ENCODE data around the gene DCLK1. TPM values are rescaled to one million over a fixed set of nuclear protein-coding genes. Genes with fewer than 3 reads are reported as not detected.

Gene DCLK1
- polyA plus RNA-seq, 6 donors from 2014 or later: not detected

- Mint-ChIP-seq H3K27ac (no peak overlapping the region), H3K36me3 (no peaks in the 10 kb centered on the region), H3K4me1 (no peaks in the 10 kb centered on the region), H3K9me3 (peaks cover 0 to 4% (median 0%) of the 10 kb centered on the region in 7 donors), H3K27me3 (peaks cover 0 to 12% (median 3%) of the 10 kb centered on the region in 3 donors), H3K4me3 (no peak overlapping the region)
- DNase-seq (no peak), ATAC-seq (ENCODE audit: low read depth in 2 of 2) (no peak)
Observed at GRCh38 chr13:35917942-35918645, 213.1 kb downstream of the DCLK1 start.

- Mint-ChIP-seq H3K4me3 (no peak overlapping the region), H3K27me3 (peaks cover 0 to 12% (median 3%) of the 10 kb centered on the region in 3 donors), H3K4me1 (no peaks in the 10 kb centered on the region), H3K27ac (peak overlapping the region in 1 of 6 donors; percentile 18), H3K36me3 (no peaks in the 10 kb centered on the region), H3K9me3 (peaks cover 0 to 5% (median 2%) of the 10 kb centered on the region in 7 donors)
- ATAC-seq (ENCODE audit: low read depth in 2 of 2) (no peak), DNase-seq (no peak)
Observed at GRCh38 chr13:35917252-35917941, 213.8 kb downstream of the DCLK1 start.

GRCh38 chr13:35916146-35916545, 215.0 kb downstream of the DCLK1 start:
- DNase-seq: no peak
- H3K36me3 Mint-ChIP-seq: no peaks in the 10 kb centered on the region
- H3K27me3 Mint-ChIP-seq: peaks cover 0 to 9% (median 3%) of the 10 kb centered on the region in 3 donors
- H3K4me3 Mint-ChIP-seq: no peak overlapping the region
- ATAC-seq (ENCODE audit: low read depth in 2 of 2): no peak
- no peak overlapping the region for H3K27ac Mint-ChIP-seq
- H3K4me1 Mint-ChIP-seq: no peaks in the 10 kb centered on the region
- H3K9me3 Mint-ChIP-seq: peaks cover 0 to 14% (median 3%) of the 10 kb centered on the region in 7 donors

GRCh38 chr13:35914662-35915061, 216.5 kb downstream of the DCLK1 start:
- no peaks in the 10 kb centered on the region for H3K4me1 Mint-ChIP-seq
- no peak overlapping the region for H3K27ac Mint-ChIP-seq
- no peaks in the 10 kb centered on the region for H3K36me3 Mint-ChIP-seq
- ATAC-seq (ENCODE audit: low read depth in 2 of 2) (no peak), DNase-seq (no peak)
- peaks cover 0 to 3% (median 0%) of the 10 kb centered on the region in 3 donors for H3K27me3 Mint-ChIP-seq
- H3K9me3 Mint-ChIP-seq: peaks cover 0 to 14% (median 2%) of the 10 kb centered on the region in 7 donors
- H3K4me3 Mint-ChIP-seq: no peak overlapping the region

- Mint-ChIP-seq H3K4me3 (no peak overlapping the region), H3K27ac (no peak overlapping the region)
- no peak for ATAC-seq (ENCODE audit: low read depth in 2 of 2)
Observed at GRCh38 chr13:35912841-35913240, 218.3 kb downstream of the DCLK1 start.

GRCh38 chr13:35909837-35910540, 221.2 kb downstream of the DCLK1 start:
- Mint-ChIP-seq H3K27me3 (no peaks in the 10 kb centered on the region), H3K4me1 (no peaks in the 10 kb centered on the region), H3K4me3 (no peak overlapping the region), H3K9me3 (peaks cover 0 to 14% (median 2%) of the 10 kb centered on the region in 7 donors), H3K36me3 (no peaks in the 10 kb centered on the region), H3K27ac (no peak overlapping the region)
- DNase-seq (no peak), ATAC-seq (ENCODE audit: low read depth in 2 of 2) (no peak)

More at GRCh38 chr13:35912841-35913240, 218.3 kb downstream of the DCLK1 start:
- Mint-ChIP-seq H3K27me3 (peaks cover 0 to under 1% (median 0%) of the 10 kb centered on the region in 3 donors), H3K9me3 (peaks cover 0 to 14% (median 2%) of the 10 kb centered on the region in 7 donors), H3K36me3 (no peaks in the 10 kb centered on the region), H3K4me1 (no peaks in the 10 kb centered on the region)
- no peak for DNase-seq

- H3K36me3 Mint-ChIP-seq: no peaks in the 10 kb centered on the region
- DNase-seq (no peak), ATAC-seq (ENCODE audit: low read depth in 2 of 2) (no peak)
- no peaks in the 10 kb centered on the region for H3K27me3 Mint-ChIP-seq
- H3K9me3 Mint-ChIP-seq: peaks cover 0 to 14% (median 2%) of the 10 kb centered on the region in 7 donors
- H3K4me3 Mint-ChIP-seq: no peak overlapping the region
- no peaks in the 10 kb centered on the region for H3K4me1 Mint-ChIP-seq
- no peak overlapping the region for H3K27ac Mint-ChIP-seq
Observed at GRCh38 chr13:35909091-35909490, 222.1 kb downstream of the DCLK1 start.

GRCh38 chr13:35908226-35908625, 223.0 kb downstream of the DCLK1 start:
- DNase-seq (no peak), ATAC-seq (ENCODE audit: low read depth in 2 of 2) (no peak)
- no peak overlapping the region for H3K27ac Mint-ChIP-seq
- H3K36me3 Mint-ChIP-seq: no peaks in the 10 kb centered on the region
- no peaks in the 10 kb centered on the region for H3K4me1 Mint-ChIP-seq
- no peaks in the 10 kb centered on the region for H3K27me3 Mint-ChIP-seq
- H3K4me3 Mint-ChIP-seq: no peak overlapping the region
- peaks cover 0 to 14% (median 2%) of the 10 kb centered on the region in 7 donors for H3K9me3 Mint-ChIP-seq

- Mint-ChIP-seq H3K4me3 (no peak overlapping the region), H3K36me3 (no peaks in the 10 kb centered on the region), H3K27me3 (no peaks in the 10 kb centered on the region), H3K9me3 (peaks cover 0 to 4% (median 0%) of the 10 kb centered on the region in 7 donors), H3K4me1 (no peaks in the 10 kb centered on the region), H3K27ac (no peak overlapping the region)
- ATAC-seq (ENCODE audit: low read depth in 2 of 2): no peak
- no peak for DNase-seq
Observed at GRCh38 chr13:35906636-35907035, 224.5 kb downstream of the DCLK1 start.

- DNase-seq: no peak
- ATAC-seq (ENCODE audit: low read depth in 2 of 2): no peak
- Mint-ChIP-seq H3K27me3 (no peaks in the 10 kb centered on the region), H3K36me3 (no peaks in the 10 kb centered on the region), H3K27ac (no peak overlapping the region), H3K4me1 (no peaks in the 10 kb centered on the region), H3K4me3 (no peak overlapping the region), H3K9me3 (peaks cover 0 to 8% (median 0%) of the 10 kb centered on the region in 7 donors)
Observed at GRCh38 chr13:35903075-35903474, 228.1 kb downstream of the DCLK1 start.

GRCh38 chr13:35898041-35898440, 233.1 kb downstream of the DCLK1 start:
- Mint-ChIP-seq H3K27me3 (no peaks in the 10 kb centered on the region), H3K36me3 (no peaks in the 10 kb centered on the region), H3K27ac (no peak overlapping the region), H3K4me3 (no peak overlapping the region), H3K4me1 (no peaks in the 10 kb centered on the region), H3K9me3 (peaks cover 0 to 9% (median 4%) of the 10 kb centered on the region in 7 donors)
- DNase-seq: no peak
- no peak for ATAC-seq (ENCODE audit: low read depth in 2 of 2)

GRCh38 chr13:35894636-35895035, 236.5 kb downstream of the DCLK1 start:
- peaks cover 0 to 9% (median 2%) of the 10 kb centered on the region in 7 donors for H3K9me3 Mint-ChIP-seq
- no peak for DNase-seq

More at GRCh38 chr13:35894636-35895035, 236.5 kb downstream of the DCLK1 start:
- Mint-ChIP-seq H3K4me1 (no peaks in the 10 kb centered on the region), H3K36me3 (no peaks in the 10 kb centered on the region), H3K27ac (no peak overlapping the region), H3K4me3 (no peak overlapping the region), H3K27me3 (no peaks in the 10 kb centered on the region)
- ATAC-seq (ENCODE audit: low read depth in 2 of 2): no peak
